Gastroesophageal sphincter (tissue), 3 donors: ENCODE measurements around the gene MST1R.

Experiments
- POLR2A ChIP-seq, 2 donors: fragments of 450-650 bp; IDR thresholded peaks; one replicate each; pipeline ENCODE4 v1.6.1; 2017; ENCODE audit warnings: antibody characterized with exemption in 2 of 2, mild to moderate bottlenecking in 2 of 2, moderate library complexity in 1 of 2
- TF ChIP-seq, protein P1 (sequence below), 4 experiments: fragments of 200-600 bp in 2 of 4; fragments of 450-650 bp in 2 of 4; sonication (generic) in 1 of 4; IDR thresholded peaks; one replicate each; pipeline ENCODE4 v1.5.1; 2017 to 2019; ENCODE audit warnings: antibody characterized with exemption in 4 of 4, mild to moderate bottlenecking in 2 of 4, moderate library complexity in 2 of 4

DNA sequence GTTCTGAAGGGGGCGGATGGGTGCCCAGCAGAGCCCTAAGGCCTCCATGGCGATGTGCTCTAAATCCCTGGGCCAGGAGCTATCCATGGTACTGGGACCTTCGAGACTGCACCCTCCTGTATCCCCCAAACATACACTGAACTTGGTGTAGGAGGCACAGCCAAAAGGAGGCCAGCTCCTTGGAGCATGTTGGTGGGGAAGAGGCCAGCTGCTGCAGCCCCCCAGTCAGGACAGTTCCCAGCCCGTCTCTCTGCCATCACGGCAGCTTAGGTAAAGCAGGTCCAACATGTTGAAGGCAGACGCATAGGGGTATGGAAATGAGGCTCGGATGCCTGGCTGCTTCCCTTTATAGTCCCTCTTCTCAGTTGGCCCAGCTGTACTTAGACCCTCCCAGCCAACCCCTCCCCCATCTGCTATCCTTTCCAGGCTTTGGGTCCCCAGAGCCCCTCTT, 35.8 kb downstream of the MST1R start:
- TF ChIP-seq, protein P1, sequence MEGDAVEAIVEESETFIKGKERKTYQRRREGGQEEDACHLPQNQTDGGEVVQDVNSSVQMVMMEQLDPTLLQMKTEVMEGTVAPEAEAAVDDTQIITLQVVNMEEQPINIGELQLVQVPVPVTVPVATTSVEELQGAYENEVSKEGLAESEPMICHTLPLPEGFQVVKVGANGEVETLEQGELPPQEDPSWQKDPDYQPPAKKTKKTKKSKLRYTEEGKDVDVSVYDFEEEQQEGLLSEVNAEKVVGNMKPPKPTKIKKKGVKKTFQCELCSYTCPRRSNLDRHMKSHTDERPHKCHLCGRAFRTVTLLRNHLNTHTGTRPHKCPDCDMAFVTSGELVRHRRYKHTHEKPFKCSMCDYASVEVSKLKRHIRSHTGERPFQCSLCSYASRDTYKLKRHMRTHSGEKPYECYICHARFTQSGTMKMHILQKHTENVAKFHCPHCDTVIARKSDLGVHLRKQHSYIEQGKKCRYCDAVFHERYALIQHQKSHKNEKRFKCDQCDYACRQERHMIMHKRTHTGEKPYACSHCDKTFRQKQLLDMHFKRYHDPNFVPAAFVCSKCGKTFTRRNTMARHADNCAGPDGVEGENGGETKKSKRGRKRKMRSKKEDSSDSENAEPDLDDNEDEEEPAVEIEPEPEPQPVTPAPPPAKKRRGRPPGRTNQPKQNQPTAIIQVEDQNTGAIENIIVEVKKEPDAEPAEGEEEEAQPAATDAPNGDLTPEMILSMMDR (IDR thresholded peaks at IDR 0.05): no peak
- TF ChIP-seq POLR2A (IDR thresholded peaks at IDR 0.05): no peak
